GM18499 (cell line): Measurements from ENCODE around the gene RTN4.
"Not testable (repeated sequence)": the region's sequence is repeated elsewhere in the genome, so short reads cannot be mapped to it uniquely, and the experiment has no call there.

Experiments used
- ATAC-seq: cut with Tn5 transposase; IDR thresholded peaks from one replicate; pipeline ENCODE4 v1.9.1; 2021; ENCODE audit warnings: moderate number of reproducible peaks; ENCODE audit not compliant: insufficient read depth, unreplicated experiment

The RTN4 gene, protein sequence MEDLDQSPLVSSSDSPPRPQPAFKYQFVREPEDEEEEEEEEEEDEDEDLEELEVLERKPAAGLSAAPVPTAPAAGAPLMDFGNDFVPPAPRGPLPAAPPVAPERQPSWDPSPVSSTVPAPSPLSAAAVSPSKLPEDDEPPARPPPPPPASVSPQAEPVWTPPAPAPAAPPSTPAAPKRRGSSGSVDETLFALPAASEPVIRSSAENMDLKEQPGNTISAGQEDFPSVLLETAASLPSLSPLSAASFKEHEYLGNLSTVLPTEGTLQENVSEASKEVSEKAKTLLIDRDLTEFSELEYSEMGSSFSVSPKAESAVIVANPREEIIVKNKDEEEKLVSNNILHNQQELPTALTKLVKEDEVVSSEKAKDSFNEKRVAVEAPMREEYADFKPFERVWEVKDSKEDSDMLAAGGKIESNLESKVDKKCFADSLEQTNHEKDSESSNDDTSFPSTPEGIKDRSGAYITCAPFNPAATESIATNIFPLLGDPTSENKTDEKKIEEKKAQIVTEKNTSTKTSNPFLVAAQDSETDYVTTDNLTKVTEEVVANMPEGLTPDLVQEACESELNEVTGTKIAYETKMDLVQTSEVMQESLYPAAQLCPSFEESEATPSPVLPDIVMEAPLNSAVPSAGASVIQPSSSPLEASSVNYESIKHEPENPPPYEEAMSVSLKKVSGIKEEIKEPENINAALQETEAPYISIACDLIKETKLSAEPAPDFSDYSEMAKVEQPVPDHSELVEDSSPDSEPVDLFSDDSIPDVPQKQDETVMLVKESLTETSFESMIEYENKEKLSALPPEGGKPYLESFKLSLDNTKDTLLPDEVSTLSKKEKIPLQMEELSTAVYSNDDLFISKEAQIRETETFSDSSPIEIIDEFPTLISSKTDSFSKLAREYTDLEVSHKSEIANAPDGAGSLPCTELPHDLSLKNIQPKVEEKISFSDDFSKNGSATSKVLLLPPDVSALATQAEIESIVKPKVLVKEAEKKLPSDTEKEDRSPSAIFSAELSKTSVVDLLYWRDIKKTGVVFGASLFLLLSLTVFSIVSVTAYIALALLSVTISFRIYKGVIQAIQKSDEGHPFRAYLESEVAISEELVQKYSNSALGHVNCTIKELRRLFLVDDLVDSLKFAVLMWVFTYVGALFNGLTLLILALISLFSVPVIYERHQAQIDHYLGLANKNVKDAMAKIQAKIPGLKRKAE

DNA sequence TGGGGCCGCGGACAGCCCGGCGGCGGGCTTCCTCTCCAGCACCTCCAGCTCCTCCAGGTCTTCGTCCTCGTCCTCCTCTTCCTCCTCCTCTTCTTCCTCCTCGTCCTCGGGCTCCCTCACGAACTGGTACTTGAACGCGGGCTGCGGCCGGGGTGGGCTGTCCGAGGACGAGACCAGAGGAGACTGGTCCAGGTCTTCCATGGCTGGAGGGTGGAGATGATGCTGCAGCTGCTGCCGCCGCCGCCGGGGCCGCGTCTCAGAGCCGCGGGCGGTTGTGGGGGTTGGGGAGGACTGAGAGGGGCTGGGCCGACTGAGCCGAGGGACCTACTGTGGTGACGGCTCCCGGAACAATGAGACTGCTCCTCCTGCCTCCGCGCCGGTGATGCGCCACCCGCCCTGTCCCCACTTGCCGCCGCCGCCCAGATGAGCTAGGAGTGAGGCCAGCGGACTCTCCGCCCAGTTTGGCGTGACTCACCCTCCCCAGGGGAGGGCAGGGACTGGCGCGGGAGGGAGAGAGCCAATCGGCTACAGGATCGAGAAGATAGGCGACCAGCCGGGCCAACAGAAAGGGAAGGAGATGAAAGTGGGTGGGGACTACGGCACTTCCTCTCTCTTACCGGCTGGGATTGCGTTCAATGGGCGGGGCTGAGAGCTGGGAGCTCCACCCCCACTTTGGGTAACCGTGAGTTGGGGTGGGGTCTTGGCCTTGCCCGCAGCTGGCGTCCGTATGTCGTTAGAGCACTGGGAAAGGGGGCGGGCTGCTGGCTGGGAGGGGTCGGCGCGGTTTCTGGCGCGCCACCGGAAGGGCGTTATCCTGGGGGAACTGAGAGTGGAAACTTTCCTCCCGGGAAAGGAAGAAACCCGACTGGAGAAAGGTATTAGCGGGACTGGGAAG, at the start of gene RTN4:
TSS of gene RTN4 (minus strand) at position 352 of the 895 bp plus-strand sequence. CDS start at position 201, 151 bp downstream.
- peak; percentile 70 for ATAC-seq

DNA sequence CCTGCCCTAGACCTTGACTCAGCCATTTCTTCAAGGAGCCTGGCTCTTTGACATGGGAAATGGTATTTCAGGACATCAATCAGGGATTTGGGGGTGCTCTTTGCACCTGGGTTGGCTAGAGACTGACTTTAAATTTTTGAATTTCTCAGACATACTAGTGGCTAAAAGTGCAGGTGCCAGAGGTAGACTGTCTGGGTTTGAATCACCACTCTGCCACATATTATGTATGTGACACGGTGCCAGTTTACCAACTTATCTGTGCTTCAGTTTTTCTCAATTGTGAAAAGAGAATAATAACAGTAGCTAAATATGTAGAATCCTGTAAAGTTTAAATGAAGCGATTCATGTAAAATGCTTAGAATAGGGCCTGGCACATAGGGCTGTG, 49.2 kb upstream of the RTN4 start:
- ATAC-seq, result no peak

DNA sequence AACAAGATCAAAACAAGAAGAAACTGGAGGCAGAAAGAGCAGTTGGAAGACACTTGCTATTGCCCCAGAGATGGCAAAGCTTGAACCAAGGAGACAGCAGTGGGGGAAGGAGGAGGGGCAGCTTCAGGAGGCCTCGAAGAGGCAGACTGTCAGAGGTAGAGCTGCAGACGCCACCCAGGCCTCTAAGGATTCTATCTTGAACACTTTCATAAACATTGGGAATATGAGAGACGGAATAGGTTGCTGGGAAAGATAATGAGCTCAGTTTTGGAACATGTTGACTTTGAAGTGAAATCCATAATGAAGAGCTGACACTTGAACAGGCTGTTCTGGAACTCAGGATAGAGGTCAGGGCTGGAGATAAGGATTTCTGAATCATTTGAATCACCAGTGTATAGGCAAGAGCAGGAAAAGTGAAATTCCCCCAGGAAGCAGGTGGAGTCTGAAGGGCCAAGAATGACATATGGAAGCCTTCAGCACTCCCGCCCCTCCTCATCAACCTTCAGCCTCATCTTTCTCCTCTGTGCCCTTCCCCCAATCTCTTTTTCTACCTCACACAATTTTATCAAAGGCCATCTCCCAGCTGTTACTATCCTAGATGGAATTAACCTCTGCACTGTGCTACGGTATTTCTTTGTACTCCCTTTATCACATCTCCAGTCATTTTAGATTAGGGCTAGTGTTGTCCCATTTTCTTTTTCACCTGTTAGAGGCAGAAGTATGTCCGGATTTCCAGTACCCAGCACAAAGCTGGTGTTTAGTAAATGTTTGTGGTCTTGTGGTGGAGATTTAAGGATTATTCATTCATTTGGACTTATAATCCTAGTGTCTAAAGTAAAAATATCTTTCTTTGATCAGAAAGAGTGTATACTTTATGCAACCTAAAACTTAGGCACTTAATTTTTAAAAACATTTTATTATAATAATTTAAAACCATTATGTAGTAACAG, 47.5 kb upstream of the RTN4 start:
- no peak for ATAC-seq

DNA sequence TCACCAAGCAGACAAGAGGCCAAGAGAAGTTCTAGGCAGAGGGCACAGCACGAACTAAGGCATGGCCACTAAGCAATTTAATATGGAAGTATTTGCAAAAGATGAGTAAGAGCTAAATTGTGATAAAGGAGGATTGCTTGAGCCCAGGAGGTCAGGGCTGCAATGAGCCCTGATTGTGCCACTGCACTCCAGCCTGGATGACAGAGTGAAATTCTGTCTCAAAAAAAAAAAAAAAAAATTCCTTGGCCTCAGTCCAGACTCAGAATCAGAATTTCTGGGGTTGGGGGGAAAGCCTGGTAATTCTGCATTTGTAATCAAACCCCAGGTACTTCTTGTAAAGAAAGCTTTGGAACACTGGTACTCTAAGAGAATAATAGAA, 46.8 kb upstream of the RTN4 start:
- no peak for ATAC-seq

DNA sequence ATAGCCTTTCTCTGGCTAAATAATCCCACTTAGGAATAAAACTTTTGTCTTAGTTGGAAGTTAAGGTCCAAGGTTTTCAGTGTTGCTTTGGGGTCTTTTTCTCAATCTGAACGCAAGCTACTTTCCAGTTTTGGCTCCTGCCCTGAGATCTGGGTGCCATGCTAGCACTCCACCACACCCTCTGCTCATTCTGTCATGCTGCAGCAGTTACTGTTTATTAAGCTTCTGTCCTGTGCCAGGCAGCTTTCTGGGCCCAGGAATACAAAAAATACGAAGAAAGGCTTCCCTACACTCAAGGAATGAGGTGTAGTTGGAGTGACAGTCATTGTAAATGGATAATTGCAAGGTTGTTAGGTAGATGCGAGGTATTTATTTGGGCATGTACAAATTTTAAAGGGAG, 46.3 kb upstream of the RTN4 start:
- ATAC-seq, result no peak

DNA sequence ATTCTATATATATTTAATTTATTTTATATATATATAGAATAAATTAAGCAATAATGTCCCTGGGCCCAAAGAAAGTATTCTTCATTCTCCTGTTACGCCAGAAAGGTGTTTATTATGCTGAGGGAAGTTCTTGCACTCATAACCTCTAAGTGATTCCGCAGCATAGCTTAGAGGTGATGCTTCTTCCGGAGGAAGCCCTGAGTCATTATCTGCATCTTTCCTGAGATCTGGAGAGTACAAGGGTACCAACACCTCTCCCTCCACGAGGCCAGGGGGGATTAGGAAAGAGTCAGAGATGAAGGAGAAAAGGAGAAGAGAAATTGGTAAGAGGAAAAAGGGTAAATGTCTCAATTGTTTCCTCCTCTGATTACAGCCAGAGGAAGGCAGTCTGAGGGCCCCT, 43.1 kb upstream of the RTN4 start:
- ATAC-seq, result no peak

DNA sequence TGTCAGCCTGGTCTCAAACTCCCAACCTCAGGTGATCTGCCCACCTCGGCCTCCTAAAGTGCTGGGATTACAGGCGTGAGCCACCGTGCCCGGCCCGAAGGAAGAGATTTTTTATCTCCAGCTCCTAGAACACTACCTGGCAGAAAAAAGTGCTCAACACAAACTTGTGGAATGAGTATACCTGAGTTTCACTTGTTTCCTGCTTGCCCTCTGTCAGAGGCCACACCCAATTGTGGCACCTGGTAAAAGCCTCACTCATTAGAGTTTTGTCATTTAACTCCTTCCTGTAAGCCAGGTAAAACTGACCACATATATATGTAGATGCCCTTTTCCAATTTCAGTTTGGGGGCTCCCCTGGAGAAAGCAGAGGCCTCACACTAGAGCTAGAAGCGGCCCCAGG, 42.2 kb upstream of the RTN4 start:
- ATAC-seq, result no peak

DNA sequence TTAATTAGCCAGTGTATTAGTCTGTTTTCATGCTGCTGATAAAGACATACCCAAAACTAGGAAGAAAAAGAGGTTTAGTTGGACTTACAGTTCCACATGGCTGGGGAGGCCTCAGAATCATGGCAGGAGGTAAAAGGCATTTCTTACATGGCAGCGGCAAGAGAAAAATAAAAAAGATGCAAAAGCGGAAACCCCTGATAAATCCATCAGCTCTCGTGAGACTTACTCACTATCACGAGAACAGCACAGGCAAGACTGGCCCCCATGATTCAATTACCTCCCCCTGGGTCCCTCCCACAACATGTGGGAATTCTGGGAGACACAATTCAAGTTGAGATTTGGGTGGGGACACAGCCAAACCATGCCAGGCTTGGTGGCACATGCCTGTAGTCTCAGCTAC, 41.4 kb upstream of the RTN4 start:
- ATAC-seq, result not testable (repeated sequence)

DNA sequence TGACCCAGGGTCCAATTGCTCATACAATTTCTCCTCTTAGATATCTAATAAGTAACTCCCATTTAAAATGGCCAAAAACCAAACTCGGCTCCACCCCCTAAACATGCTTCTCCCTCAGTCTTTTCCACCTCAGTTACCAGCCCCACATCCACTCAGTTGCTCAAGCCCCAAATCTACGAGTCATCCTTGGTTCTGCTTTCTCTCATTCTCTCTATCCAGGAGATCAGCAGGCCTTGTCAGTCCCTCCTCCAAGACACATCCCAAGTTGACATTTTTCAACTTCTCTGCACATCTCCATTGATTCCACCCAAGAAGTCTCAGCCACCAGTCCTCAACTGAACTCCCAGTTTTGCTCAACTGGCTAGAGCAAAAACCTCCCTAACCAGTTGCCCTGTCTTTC, 40.5 kb upstream of the RTN4 start:
- no peak for ATAC-seq

DNA sequence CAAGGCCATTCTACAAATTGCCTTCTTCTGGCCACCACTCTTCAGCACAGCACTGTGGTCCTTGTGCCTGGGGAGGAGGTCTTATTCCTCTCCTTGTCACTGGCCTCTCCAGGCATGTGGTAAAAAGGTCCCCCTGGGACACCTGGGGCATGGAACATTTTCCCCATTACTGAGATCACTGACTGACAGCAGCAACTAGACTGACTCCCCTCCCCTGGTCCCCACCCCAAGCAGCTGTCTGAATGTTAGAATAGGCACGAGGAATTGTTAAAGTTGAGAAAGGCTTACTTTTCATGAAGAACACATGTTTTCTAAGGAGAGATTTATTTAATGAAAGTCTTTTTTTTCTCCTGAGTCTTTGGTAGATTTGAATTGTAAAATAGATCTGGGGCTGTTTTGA, 39.5 kb upstream of the RTN4 start:
- ATAC-seq, result no peak

DNA sequence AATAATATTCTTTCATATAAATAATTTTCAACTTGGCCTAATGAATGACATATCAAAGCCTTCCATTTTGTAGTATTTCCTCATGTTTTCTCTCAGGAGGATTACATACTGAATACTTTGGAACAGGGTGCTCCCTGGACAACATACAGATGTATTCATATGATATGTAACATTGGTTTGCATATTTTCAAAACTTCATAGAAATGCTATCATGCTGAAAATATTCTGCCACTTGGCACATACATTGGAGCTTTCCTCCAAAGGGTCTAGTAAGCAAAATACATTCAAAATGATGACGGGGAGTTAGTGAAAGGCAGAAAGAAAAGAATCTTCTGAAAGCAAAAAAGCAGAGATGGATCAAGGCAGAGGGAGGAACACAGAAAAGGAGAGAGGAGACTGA, 38.1 kb upstream of the RTN4 start:
- no peak for ATAC-seq

DNA sequence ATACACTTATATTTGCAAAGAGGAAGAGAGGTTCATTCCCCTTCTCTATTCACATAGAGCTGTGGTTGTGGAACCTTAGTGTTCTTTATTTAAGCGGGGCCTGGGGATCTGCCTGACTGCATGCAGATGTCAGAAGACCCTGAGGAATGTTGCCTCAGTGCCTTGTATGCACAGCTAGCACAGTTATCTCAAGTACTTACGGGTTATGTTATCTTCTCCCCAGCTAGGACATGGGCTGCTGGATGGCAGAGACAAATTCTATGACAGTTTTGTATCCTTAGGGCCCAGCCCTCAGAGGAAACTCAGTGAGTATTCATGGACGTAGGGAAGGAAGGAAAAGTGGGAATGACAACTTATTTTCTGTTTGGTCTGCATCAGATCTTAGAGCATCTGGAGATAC, 37.7 kb upstream of the RTN4 start:
- ATAC-seq, result no peak

DNA sequence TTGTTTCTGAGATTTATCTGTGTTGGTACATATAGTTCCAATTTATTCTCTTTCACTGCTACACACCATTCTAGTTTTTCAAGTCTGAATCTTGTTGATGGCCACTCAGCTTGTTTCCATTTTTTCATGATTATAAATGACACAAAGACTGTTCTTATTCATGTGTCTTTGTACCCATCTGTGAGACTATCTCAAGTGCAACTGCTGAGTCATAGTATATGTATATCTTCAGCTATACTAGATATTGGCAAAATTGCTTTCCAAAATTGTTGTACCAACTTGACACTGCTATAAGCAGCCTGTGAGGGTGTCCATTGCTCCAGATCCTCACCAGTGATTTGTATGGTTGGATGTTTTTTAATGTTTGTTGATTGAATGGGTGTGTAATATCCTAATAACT, 37.2 kb upstream of the RTN4 start:
- ATAC-seq, result no peak

DNA sequence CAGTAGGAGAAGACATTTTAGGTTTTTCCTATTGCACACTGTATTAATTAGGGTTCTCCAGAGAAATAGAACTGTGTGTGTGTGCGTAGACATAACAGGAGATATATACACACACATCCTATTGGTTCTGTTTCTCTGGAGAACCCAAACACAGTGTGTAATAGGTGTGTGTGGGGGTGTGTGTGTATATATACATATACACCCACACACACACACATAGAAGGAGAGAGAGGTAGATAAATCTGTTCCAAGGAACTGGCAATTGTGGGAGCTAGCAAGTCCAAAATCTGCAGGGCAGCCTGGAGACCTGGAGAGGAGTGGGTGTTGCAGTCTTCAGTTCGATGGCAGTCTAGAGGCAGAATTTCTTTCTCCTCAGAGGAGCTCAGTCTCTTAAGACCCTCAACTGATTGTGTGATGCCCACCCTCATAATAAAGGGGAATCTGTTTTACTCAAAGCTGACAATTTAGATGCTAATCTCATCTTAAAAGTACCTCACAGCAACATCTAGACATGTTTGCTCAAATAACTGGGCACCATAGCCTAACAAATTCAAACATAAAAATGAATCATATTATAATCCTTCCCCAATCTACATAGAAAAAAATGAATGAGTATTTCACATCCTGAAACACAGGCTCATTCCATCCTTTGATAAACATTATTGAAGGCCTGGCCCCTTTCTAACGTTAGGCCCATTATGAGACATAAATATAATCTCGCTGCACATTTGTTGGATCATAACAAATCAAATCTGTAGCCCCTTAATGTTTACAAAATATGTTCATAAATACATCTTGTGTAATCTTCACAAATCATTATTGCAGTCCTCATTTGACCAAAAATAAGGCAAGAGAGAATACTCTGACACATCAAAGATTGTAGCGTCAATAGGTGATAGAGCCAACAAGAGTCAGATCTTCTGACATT, 35.1 kb upstream of the RTN4 start:
- no peak for ATAC-seq

DNA sequence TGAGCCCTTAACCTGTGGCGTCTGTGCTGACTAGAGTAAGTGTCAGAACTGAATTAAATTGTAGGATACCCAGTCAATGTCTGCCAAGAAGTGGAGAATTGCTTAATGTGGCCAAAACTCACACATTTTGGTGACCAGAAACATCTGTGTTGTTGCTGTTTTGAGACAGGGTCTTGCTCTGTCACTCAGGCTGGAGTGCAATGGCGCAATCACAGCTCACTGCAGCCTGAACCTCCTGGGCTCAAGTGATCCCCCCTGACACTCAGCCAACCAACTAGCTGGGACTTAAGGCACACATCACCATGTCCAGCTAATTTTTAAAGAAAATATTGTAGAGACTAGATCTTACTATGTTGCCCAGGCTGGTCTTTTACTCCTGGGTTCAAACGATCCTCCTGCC, 34.4 kb upstream of the RTN4 start:
- ATAC-seq, result no peak

DNA sequence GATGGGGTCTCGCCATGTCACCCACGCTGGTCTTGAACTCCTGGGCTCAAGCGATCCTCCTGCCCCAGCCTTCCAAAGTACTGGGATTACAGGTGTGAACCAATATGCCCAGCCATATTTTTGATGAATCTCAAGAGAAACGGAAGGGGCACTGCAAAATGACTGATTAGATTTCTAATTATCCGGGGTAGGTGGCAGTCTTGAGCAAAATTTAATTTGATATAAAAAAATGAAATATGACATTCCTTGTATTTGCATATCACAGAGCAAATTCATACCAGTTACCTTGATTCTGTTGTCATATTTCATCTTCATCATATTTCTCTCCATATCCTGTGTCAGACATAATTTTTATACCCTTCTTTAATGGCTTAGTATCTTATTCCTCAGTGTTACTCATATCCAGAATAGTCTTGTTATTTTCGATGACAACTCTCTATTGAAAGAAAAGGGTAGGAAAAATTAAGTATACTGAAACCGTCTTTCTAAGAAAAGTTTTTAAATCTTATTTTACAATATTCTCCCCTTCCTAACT, 30.0 kb upstream of the RTN4 start:
- no peak for ATAC-seq

DNA sequence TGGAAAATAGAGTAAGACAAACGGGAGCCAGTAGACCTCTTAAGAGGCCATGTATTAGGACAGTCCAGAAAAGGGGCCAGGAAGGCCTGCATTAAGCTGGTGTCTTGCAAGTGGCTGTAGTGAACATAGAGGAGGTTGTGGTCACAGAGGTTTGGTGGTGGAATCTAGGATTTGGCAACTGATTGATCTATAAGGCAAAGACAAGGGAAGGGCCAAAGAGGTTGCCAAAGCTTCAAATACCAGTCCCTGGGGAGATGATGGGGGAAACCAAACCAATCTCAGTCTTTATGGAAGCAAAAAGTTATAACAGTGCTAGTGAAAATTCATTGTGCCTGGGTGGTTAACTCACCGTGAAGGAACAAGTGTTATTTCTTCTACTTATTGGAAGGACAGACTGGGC, 28.7 kb upstream of the RTN4 start:
- no peak for ATAC-seq

DNA sequence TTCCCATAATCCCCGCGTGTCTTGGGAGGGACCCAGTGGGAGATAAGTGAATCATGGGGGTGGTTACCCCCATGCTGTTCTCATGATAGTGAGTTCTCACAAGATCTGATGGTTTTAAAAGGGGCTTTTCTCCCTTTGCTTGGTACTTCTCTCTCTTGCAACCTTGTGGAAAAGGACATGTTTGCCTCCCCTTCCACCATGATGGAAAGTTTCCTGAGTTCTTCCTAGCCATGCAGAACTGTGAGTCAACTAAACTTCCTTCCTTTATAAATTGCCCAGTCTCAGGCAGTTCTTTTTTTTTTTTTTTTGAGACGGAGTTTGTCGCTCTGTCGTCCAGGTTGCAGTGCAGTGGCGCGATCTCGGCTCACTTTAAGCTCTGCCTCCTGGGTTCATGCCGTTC, 26.5 kb upstream of the RTN4 start:
- ATAC-seq, result no peak
